Measurements from ENCODE around the gene CORO1A. TPM values are rescaled to one million over a fixed set of nuclear protein-coding genes. Genes with fewer than 3 reads are reported as not detected.

The CORO1A gene
- total RNA-seq, 1 experiment from 2014 or later = 3.7 TPM

GRCh38 chr16:30179931-30180330 is 3.5 kb upstream of the CORO1A start:
- ATAC-seq (no peak), DNase-seq (ENCODE audit: low read depth, low spot score) (no peak)
- Histone ChIP-seq H3K27ac (ENCODE audit: low read length) (no peak overlapping the region), H3K27me3 (ENCODE audit: control insufficient read depth, insufficient read depth, low read length) (no peaks in the 10 kb centered on the region), H3K4me3 (ENCODE audit: low read depth in 2 of 2, low read length in 2 of 2) (no peak overlapping the region), H3K9me3 (ENCODE audit: control insufficient read depth, insufficient read depth, low read depth, low read length) (no peaks in the 10 kb centered on the region), H3K36me3 (ENCODE audit: control insufficient read depth, insufficient read depth, low read length) (no peaks in the 10 kb centered on the region), H3K4me1 (ENCODE audit: control insufficient read depth, insufficient read depth, low read length) (no peaks in the 10 kb centered on the region)
- ChIA-PET POLR2A (interaction anchor here (0.6 kb wide), 1 partner anchor 120 kb away, joined by 3 read pairs; no protein-coding TSS in a partner anchor), CTCF (no interaction called here)
- in situ Hi-C loops (cut with HindIII; ENCODE audit: low pct_unique_long_range_greater_than_20kb, low sequenced_read_pairs) = no loop called here
- BruUV-seq (replicated peaks) = no TSS peak
- TF ChIP-seq SIN3A (IDR thresholded peaks at IDR 0.05; ENCODE audit: borderline replicate concordance, insufficient read depth, low read depth, low read length) (no peak), POLR2AphosphoS5 (IDR thresholded peaks at IDR 0.05; ENCODE audit: low read depth, low read length) (no peak), REST (IDR thresholded peaks at IDR 0.05; ENCODE audit: insufficient read depth in 1 of 2, low read depth in 2 of 2, low read length in 1 of 2) (no peak), CTCF (IDR thresholded peaks at IDR 0.05) (no peak), TCF7L2 (IDR thresholded peaks at IDR 0.05; ENCODE audit: low read depth, low read length) (no peak)
- intact Hi-C loops (cut with micrococcal nuclease; ENCODE audit: unreplicated experiment) = no loop called here

DNA sequence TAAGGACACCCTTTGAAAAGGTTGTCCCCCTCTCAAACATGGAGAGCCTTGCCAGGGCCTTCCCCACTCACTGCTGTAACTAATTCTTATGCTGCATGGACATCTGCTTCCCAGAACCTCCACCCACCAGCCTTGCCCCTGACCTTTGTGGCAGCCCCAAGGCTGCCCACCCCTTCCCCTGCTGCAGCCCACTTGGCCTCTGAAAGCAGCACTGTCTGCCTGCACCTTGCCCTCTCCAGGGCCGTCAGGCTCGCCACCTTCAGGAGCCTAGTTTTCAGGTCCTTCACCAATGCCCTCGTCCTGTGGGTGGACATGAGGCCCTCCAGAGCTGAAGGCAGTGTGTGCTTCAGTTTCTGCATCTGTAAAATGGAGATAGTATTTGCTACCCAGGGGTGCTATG is 2.7 kb upstream of the CORO1A start:
- no peaks in the 10 kb centered on the region for H3K36me3 ChIP-seq (ENCODE audit: control insufficient read depth, insufficient read depth, low read length)
- BruUV-seq (replicated peaks) = no TSS peak
- DNase-seq (ENCODE audit: low read depth, low spot score) (no peak), ATAC-seq (no peak)
- in situ Hi-C loops (cut with HindIII; ENCODE audit: low pct_unique_long_range_greater_than_20kb, low sequenced_read_pairs) (no loop called here), intact Hi-C loops (cut with micrococcal nuclease; ENCODE audit: unreplicated experiment) (no loop called here)
- H3K9me3 ChIP-seq (ENCODE audit: control insufficient read depth, insufficient read depth, low read depth, low read length) = no peaks in the 10 kb centered on the region
- CTCF ChIA-PET = interaction anchor here (0.7 kb wide), 1 partner anchor 249 kb away, joined by 5 read pairs; the partner anchor contains the start of gene DCTPP1
- POLR2A ChIA-PET = interaction anchor here (0.6 kb wide), 1 partner anchor 121 kb away, joined by 3 read pairs; no protein-coding TSS in a partner anchor
- TF ChIP-seq REST (IDR thresholded peaks at IDR 0.05; ENCODE audit: insufficient read depth in 1 of 2, low read depth in 2 of 2, low read length in 1 of 2) (no peak), POLR2AphosphoS5 (IDR thresholded peaks at IDR 0.05; ENCODE audit: low read depth, low read length) (no peak), CTCF (IDR thresholded peaks at IDR 0.05) (no peak), TCF7L2 (IDR thresholded peaks at IDR 0.05; ENCODE audit: low read depth, low read length) (no peak), SIN3A (IDR thresholded peaks at IDR 0.05; ENCODE audit: borderline replicate concordance, insufficient read depth, low read depth, low read length) (no peak)
- H3K4me3 ChIP-seq (ENCODE audit: low read depth in 2 of 2, low read length in 2 of 2) = no peak overlapping the region
- H3K4me1 ChIP-seq (ENCODE audit: control insufficient read depth, insufficient read depth, low read length) = peaks cover 3% of the 10 kb centered on the region
- H3K27me3 ChIP-seq (ENCODE audit: control insufficient read depth, insufficient read depth, low read length) = no peaks in the 10 kb centered on the region
- H3K27ac ChIP-seq (ENCODE audit: low read length) = no peak overlapping the region
